Stomach (tissue), 9 donors: Measurements from ENCODE around the gene TMEM267. TPM values are rescaled to one million over a fixed set of nuclear protein-coding genes. Genes with fewer than 3 reads are reported as not detected.
A peak's percentile ranks its signal among the peaks of the same experiment; 100 is the strongest.
"Not testable (repeated sequence)": the region's sequence is repeated elsewhere in the genome, so short reads cannot be mapped to it uniquely, and the experiment has no call there.

Experiments used
- DNase-seq, 2 donors: peaks; one replicate each; pipeline versions ENCODE4 v3.0.0 to v3.0.0-alpha.2; 2013 to 2019
- H3K27ac ChIP-seq, 5 donors: fragments of 200-600 bp in 4 of 5; sonication (generic) in 4 of 5; one replicate each; pipeline ENCODE4 v1.5.1; 2013 to 2019; ENCODE audit warnings: mild to moderate bottlenecking in 1 of 5, moderate library complexity in 1 of 5
- H3K27me3 ChIP-seq, 3 donors: fragments of 200-600 bp; sonication (generic); one replicate each; pipeline ENCODE4 v1.5.1; 2017 to 2019; ENCODE audit warnings: mixed run types in 1 of 3
- H3K36me3 ChIP-seq, 4 donors: fragments of 200-600 bp; sonication (generic); 1 replicate in 3 of 4; 2 replicates in 1 of 4; pipeline ENCODE4 v1.5.1; 2016 to 2019
- H3K4me1 ChIP-seq, 4 donors: fragments of 200-600 bp; sonication (generic); one replicate each; pipeline ENCODE4 v1.5.1; 2016 to 2019
- H3K4me3 ChIP-seq, 4 donors: fragments of 200-600 bp; sonication (generic) in 3 of 4; one replicate each; pipeline ENCODE4 v1.5.1; 2016 to 2019; ENCODE audit warnings: mild to moderate bottlenecking in 1 of 4
- H3K9me3 ChIP-seq, 4 donors: fragments of 200-600 bp; sonication (generic); one replicate each; pipeline ENCODE4 v1.5.1; 2016 to 2019
- EP300 ChIP-seq: sonication (generic); formaldehyde crosslinking; IDR thresholded peaks from one replicate; pipeline ENCODE4 v1.6.1; 2017; ENCODE audit warnings: antibody characterized with exemption
- POLR2A ChIP-seq, 4 donors: fragments of 450-650 bp; IDR thresholded peaks; one replicate each; pipeline ENCODE4 v1.6.1; 2016; ENCODE audit warnings: antibody characterized with exemption in 4 of 4, control low read depth in 2 of 4, mild to moderate bottlenecking in 1 of 4, moderate library complexity in 1 of 4
- POLR2AphosphoS5 ChIP-seq, 3 donors: sonication (generic); formaldehyde crosslinking; IDR thresholded peaks; one replicate each; pipeline ENCODE4 v1.6.1; 2016; ENCODE audit warnings: antibody characterized with exemption in 3 of 3
- WGBS, 5 donors: extraction: QIAGEN DNeasy Blood & Tissue Kit in 3 of 5; methylation state at CpG; one replicate each; pipeline versions ENCODE4 v1.1.5 to v1.1.7; 2013 to 2018; 5-methylcytosine and 5-hydroxymethylcytosine counted together
- intact Hi-C: fragments of 100-400 bp; cut with DNase I; formaldehyde crosslinking; loops from one replicate; pipeline ENCODE4 v1.15.1; 2023; ENCODE audit warnings: low total_unique reads
- polyA plus RNA-seq, 3 donors: library from polyadenylated mRNA; stranded (reverse); fragments of 200-250 nt; gene quantifications; one replicate each; pipeline ENCODE4 v1.2.3, GENCODE V29; 2013
- total RNA-seq, 5 donors: library from RNA; depleted of rRNA; stranded (reverse); fragments of >200 nt; gene quantifications; one replicate each; pipeline versions ENCODE4 v1.1.0 to v1.2.3, GENCODE V29; 2014 to 2016
- TF ChIP-seq, protein P1 (sequence below), 7 experiments: fragments of 450-650 bp in 4 of 7; fragments of 200-600 bp in 3 of 7; sonication (generic) in 3 of 7; IDR thresholded peaks; one replicate each; pipeline ENCODE4 v1.5.1; 2016 to 2019; ENCODE audit warnings: antibody characterized with exemption in 7 of 7, control low read depth in 2 of 7, mild to moderate bottlenecking in 1 of 7
- donor health status: healthy with polysubstance abuse.
- donor health status: Bipolar disorder and iron deficiency.
- donor health status: healthy.

Gene TMEM267
- total and polyA plus RNA-seq, 8 donors = 1.7 to 51.3 (median 7.9) TPM

DNA sequence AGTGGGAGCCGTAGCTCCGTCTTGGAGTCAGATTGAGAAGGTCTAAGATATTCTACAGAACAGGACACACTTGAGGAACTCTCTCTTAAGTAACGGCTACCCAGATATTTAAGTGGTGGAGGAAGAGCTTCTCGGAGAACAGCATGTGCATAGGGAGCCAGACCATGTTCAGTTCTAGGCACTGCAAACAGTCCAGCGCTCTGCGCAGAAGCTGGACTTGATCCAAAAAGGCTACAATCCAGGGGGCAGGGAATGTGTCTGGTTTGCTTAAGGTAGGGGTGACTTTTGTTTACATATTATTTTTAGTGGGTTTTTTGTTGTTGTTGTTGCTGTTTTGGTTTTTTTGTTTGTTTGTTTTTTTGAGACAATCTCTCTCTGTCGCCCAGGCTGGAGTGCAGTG, 54.6 kb downstream of the TMEM267 start:
- TF ChIP-seq, protein P1, sequence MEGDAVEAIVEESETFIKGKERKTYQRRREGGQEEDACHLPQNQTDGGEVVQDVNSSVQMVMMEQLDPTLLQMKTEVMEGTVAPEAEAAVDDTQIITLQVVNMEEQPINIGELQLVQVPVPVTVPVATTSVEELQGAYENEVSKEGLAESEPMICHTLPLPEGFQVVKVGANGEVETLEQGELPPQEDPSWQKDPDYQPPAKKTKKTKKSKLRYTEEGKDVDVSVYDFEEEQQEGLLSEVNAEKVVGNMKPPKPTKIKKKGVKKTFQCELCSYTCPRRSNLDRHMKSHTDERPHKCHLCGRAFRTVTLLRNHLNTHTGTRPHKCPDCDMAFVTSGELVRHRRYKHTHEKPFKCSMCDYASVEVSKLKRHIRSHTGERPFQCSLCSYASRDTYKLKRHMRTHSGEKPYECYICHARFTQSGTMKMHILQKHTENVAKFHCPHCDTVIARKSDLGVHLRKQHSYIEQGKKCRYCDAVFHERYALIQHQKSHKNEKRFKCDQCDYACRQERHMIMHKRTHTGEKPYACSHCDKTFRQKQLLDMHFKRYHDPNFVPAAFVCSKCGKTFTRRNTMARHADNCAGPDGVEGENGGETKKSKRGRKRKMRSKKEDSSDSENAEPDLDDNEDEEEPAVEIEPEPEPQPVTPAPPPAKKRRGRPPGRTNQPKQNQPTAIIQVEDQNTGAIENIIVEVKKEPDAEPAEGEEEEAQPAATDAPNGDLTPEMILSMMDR (IDR thresholded peaks at IDR 0.05) = no peak
- TF ChIP-seq POLR2AphosphoS5 (IDR thresholded peaks at IDR 0.05) (no peak), EP300 (no peak), POLR2A (IDR thresholded peaks at IDR 0.05) (no peak)
- H3K4me3 ChIP-seq = no peak overlapping the region
- H3K27me3 ChIP-seq = no peaks in the 10 kb centered on the region
- peak overlapping the region in 2 of 5 donors; percentile 52 to 63 for H3K27ac ChIP-seq
- H3K9me3 ChIP-seq = no peaks in the 10 kb centered on the region
- 63 to 84% (median 70%) methylated on average over 7 of the region's 7 CpGs for WGBS, 5 donors
- no peaks in the 10 kb centered on the region for H3K36me3 ChIP-seq
- intact Hi-C loops = no loop called here
- DNase-seq = no peak
- H3K4me1 ChIP-seq = peaks cover 13 to 56% (median 19%) of the 10 kb centered on the region in 4 donors

GRCh38 chr5:43427306-43427705, 56.4 kb downstream of the TMEM267 start:
- TF ChIP-seq POLR2A (IDR thresholded peaks at IDR 0.05) = no peak
- no peak for TF ChIP-seq EP300
- TF ChIP-seq, protein P1 (IDR thresholded peaks at IDR 0.05) = no peak
- no peak for TF ChIP-seq POLR2AphosphoS5 (IDR thresholded peaks at IDR 0.05)
- Histone ChIP-seq H3K27ac (no peak overlapping the region), H3K4me1 (peaks cover 8 to 45% (median 13%) of the 10 kb centered on the region in 4 donors), H3K9me3 (no peaks in the 10 kb centered on the region), H3K27me3 (no peaks in the 10 kb centered on the region), H3K4me3 (no peak overlapping the region), H3K36me3 (no peaks in the 10 kb centered on the region)
- no peak for DNase-seq
- WGBS, 5 donors = 75 to 90% (median 77%) methylated on average over 4 of the region's 4 CpGs
- intact Hi-C loops = no loop called here

DNA sequence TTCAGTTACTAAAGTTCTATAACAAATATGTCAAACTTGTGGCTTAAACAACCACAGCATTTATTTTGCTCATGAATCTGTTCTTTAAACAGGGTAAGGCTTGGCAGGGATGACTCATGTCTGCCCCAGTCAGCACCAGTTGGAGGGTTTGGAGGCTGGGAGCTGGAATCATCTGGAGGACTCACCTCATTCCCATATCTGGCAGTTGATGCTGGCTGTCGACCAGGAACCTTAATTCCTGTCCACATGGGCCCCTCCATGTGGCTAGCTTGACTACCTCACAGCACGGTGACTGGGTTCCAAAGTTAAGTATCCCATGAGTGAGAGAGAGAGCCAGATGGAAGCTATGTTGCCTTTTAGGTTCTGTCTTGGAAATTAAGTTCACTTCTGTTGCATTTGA, 57.7 kb downstream of the TMEM267 start:
- DNase-seq = peak in 1 of 2 donors; percentile 37
- intact Hi-C loops = no loop called here
- no peaks in the 10 kb centered on the region for H3K9me3 ChIP-seq
- H3K27me3 ChIP-seq = no peaks in the 10 kb centered on the region
- WGBS, 5 donors = 43 to 80% (median 57%) methylated on average over 2 of the region's 2 CpGs
- no peak overlapping the region for H3K4me3 ChIP-seq
- H3K27ac ChIP-seq = peak overlapping the region in 1 of 5 donors; percentile 56
- TF ChIP-seq POLR2AphosphoS5 (IDR thresholded peaks at IDR 0.05) (no peak), EP300 (no peak), POLR2A (IDR thresholded peaks at IDR 0.05) (no peak)
- TF ChIP-seq, protein P1 (IDR thresholded peaks at IDR 0.05) = no peak
- no peaks in the 10 kb centered on the region for H3K36me3 ChIP-seq
- peaks cover 3 to 46% (median 18%) of the 10 kb centered on the region in 4 donors for H3K4me1 ChIP-seq

DNA sequence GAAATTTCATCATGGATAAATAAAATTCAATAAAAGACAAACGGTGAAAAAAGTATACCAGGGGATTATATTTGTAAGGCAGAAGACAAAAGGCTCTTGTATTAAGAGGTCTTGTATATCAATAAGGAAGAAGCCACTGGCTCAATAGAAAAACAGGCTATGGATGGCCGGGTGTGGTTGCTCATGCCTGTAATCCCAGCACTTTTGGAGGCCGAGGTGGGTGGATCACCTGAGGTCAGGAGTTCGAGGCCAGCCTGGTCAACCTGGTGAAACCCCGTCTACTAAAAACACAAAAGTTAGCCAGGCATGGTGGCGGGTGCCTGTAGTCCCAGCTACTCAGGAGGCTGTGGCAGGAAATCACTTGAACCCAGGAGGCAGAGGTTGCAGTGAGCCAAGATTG, 60.6 kb downstream of the TMEM267 start:
- H3K36me3 ChIP-seq, H3K27me3 ChIP-seq, intact Hi-C loops, DNase-seq, H3K4me3 ChIP-seq, H3K9me3 ChIP-seq: not testable (repeated sequence)
- Histone ChIP-seq H3K27ac (peak overlapping the region in 1 of 5 donors; percentile 75), H3K4me1 (peaks cover 3 to 39% (median 15%) of the 10 kb centered on the region in 4 donors)
- 71 to 81% (median 79%) methylated on average over 6 of the region's 6 CpGs for WGBS, 5 donors

- peak overlapping the region in 4 of 5 donors; percentile 60 to 85 (median 72) for H3K27ac ChIP-seq
- H3K4me3 ChIP-seq = no peak overlapping the region
- 22 to 32% (median 31%) methylated on average over 2 of the region's 2 CpGs for WGBS, 5 donors
- H3K27me3 ChIP-seq = no peaks in the 10 kb centered on the region
- peak; percentile 63 to 76 for DNase-seq
- peaks cover 5 to 35% (median 15%) of the 10 kb centered on the region in 4 donors for H3K4me1 ChIP-seq
- TF ChIP-seq POLR2AphosphoS5 (IDR thresholded peaks at IDR 0.05) = peak in 2 of 3 donors; percentile 10 to 80
- no peak for TF ChIP-seq POLR2A (IDR thresholded peaks at IDR 0.05)
- H3K9me3 ChIP-seq = no peaks in the 10 kb centered on the region
- intact Hi-C loops = no loop called here
- no peaks in the 10 kb centered on the region for H3K36me3 ChIP-seq
Measured at GRCh38 chr5:43422143-43422542, 61.5 kb downstream of the TMEM267 start.
